ENCODE results near the gene TTC7B.

The TTC7B gene

GRCh38 chr14:90483571-90483974 is 332.7 kb downstream of the TTC7B start:
- DNase-seq = no peak

DNA sequence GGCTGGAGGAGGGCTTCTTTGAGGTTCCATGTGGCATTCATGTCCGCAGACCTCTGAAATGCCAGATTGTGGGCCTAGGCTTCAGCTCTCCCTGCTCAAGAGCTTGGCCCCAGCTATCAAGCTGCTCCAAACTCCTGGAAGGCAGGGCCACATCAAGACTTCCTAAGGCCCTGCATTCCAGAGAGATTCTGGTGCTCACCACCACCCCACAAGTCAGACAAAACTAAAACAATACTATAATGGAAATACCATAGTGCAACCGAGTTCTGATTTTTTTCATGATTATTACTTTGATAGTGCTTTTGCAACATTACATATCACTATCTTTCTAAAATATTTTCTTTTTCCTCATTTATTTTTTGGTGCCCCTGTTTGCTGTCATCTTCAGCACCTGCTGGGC is 333.1 kb downstream of the TTC7B start:
- DNase-seq = no peak

- DNase-seq = no peak
Observed at GRCh38 chr14:90475298-90475697, 340.9 kb downstream of the TTC7B start.

Data from C1 segment of cervical spinal cord (tissue), 14 donors.